Keratinocyte (primary cell): ENCODE measurements around the gene GALNT7.

Experiments
- EZH2 ChIP-seq: IDR thresholded peaks from one replicate; pipeline ENCODE4 v1.6.1; 2012; ENCODE audit warnings: inconsistent platforms, mild to moderate bottlenecking, low read length, moderate library complexity
- TF ChIP-seq, protein P1 (sequence below), 3 experiments: IDR thresholded peaks in 1 of 3; conservative IDR thresholded peaks in 1 of 3; optimal IDR thresholded peaks in 1 of 3; 2 replicates in 2 of 3; 3 replicates in 1 of 3; pipeline versions ENCODE3 to v1.5.1; 2011; ENCODE audit warnings: low read length in 3 of 3, mild to moderate bottlenecking in 3 of 3, moderate library complexity in 2 of 3, control low read depth in 1 of 3, inconsistent platforms in 1 of 3; ENCODE audit not compliant: insufficient read depth in 2 of 3; ENCODE audit errors: extremely low read depth in 1 of 3

DNA sequence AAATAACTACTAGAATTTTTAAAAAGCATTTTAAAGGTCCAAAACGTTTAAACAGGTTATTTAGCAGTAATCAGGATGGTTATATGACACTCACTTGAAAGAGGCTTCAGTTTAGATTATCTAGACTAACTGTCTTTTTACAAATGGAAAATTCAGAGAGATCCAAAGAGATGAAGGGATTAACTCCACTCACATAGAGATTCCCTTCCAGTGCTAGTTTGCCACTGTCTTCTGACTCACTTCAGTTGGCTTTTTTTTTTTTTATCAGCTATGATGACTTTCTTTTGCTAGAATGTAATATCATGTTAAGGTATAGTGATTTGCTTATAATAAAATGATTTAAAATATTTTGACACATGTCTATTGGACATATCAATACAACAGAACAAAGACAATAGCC is 43.8 kb downstream of the GALNT7 start:
- TF ChIP-seq, protein P1, sequence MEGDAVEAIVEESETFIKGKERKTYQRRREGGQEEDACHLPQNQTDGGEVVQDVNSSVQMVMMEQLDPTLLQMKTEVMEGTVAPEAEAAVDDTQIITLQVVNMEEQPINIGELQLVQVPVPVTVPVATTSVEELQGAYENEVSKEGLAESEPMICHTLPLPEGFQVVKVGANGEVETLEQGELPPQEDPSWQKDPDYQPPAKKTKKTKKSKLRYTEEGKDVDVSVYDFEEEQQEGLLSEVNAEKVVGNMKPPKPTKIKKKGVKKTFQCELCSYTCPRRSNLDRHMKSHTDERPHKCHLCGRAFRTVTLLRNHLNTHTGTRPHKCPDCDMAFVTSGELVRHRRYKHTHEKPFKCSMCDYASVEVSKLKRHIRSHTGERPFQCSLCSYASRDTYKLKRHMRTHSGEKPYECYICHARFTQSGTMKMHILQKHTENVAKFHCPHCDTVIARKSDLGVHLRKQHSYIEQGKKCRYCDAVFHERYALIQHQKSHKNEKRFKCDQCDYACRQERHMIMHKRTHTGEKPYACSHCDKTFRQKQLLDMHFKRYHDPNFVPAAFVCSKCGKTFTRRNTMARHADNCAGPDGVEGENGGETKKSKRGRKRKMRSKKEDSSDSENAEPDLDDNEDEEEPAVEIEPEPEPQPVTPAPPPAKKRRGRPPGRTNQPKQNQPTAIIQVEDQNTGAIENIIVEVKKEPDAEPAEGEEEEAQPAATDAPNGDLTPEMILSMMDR (optimal IDR thresholded peaks at IDR 0.05 in 1 of 3, IDR thresholded peaks at IDR 0.05 in 1 of 3, conservative IDR thresholded peaks at IDR 0.05 in 1 of 3; ENCODE audit: extremely low read depth in 1 of 3, insufficient read depth in 2 of 3, low read length in 3 of 3): no peak
- no peak for TF ChIP-seq EZH2
